Measurements from ENCODE around the gene EFCAB6. TPM values are rescaled to one million over a fixed set of nuclear protein-coding genes. Genes with fewer than 3 reads are reported as not detected.
A peak's percentile ranks its signal among the peaks of the same experiment; 100 is the strongest.

Gene EFCAB6
- total RNA-seq, 6 experiments from 2014 or later: 0.29 to 1.5 (median 0.93) TPM

DNA sequence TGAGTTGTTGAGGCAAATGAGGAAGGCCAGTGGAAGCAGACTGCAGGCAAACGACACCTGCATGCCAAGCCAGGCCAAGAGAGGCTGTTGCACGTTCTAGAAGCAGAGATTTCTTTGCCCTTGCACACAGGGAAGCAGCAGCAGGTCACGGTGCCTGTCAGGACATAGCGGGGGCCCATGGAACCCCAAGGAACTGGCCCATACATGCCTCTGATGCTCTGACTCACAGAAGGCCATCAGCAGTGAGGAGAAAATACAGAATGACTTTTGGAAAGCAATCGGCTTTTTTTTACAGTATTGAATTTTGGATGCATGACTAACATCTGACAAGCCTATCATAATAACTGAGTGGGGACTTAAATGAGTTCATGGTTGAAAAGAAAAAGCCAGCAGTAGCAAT, 276.4 kb downstream of the EFCAB6 start:
- intact Hi-C loops (cut with DNase I): no loop called here
- no peaks in the 10 kb centered on the region for H3K4me1 ChIP-seq

DNA sequence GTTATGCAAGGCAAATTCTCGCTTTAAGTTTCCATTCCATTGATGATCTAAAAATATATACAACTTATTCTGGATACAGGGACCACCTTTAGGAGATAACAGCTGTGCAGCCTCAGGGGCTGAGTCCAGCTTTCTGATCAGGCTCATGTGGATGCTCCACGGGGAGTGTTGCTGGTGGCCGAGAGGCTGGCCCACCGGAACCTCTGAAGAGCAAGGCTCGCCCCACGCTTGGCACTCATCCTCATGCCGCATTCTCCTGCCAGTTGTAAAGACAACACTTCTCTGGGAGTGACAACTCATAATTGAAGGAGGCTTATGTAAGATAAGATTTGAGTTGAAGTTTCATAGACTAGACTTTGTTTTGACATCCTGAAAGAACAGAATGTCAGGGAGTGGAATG, 276.8 kb downstream of the EFCAB6 start:
- intact Hi-C loops (cut with DNase I): no loop called here
- Histone ChIP-seq H3K9me3 (no peaks in the 10 kb centered on the region), H3K4me1 (no peaks in the 10 kb centered on the region), H3K27ac (no peak overlapping the region), H3K27me3 (no peaks in the 10 kb centered on the region), H3K36me3 (no peaks in the 10 kb centered on the region), H3K4me3 (no peak overlapping the region)
- DNase-seq: peak in 2 of 3 donors; percentile 20 to 25
- 85% methylated on average over 2 of the region's 7 CpGs for WGBS (ENCODE audit: insufficient coverage, low coverage, low lambda C conversion rate, missing lambda C conversion rate)
- TF ChIP-seq, protein P1, sequence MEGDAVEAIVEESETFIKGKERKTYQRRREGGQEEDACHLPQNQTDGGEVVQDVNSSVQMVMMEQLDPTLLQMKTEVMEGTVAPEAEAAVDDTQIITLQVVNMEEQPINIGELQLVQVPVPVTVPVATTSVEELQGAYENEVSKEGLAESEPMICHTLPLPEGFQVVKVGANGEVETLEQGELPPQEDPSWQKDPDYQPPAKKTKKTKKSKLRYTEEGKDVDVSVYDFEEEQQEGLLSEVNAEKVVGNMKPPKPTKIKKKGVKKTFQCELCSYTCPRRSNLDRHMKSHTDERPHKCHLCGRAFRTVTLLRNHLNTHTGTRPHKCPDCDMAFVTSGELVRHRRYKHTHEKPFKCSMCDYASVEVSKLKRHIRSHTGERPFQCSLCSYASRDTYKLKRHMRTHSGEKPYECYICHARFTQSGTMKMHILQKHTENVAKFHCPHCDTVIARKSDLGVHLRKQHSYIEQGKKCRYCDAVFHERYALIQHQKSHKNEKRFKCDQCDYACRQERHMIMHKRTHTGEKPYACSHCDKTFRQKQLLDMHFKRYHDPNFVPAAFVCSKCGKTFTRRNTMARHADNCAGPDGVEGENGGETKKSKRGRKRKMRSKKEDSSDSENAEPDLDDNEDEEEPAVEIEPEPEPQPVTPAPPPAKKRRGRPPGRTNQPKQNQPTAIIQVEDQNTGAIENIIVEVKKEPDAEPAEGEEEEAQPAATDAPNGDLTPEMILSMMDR (IDR thresholded peaks at IDR 0.05): no peak
- no peak for TF ChIP-seq POLR2A (IDR thresholded peaks at IDR 0.05)
- no peak for ATAC-seq

More for the DNA sequence above, 276.4 kb downstream of the EFCAB6 start:
- ATAC-seq: no peak
- 50% methylated on average over 3 of the region's 5 CpGs for WGBS (ENCODE audit: insufficient coverage, low coverage, low lambda C conversion rate, missing lambda C conversion rate)
- no peak overlapping the region for H3K4me3 ChIP-seq
- no peak for DNase-seq
- H3K9me3 ChIP-seq: no peaks in the 10 kb centered on the region
- no peaks in the 10 kb centered on the region for H3K36me3 ChIP-seq
- TF ChIP-seq POLR2A (IDR thresholded peaks at IDR 0.05): no peak
- TF ChIP-seq, protein P1 (IDR thresholded peaks at IDR 0.05): no peak
- no peak overlapping the region for H3K27ac ChIP-seq
- H3K27me3 ChIP-seq: no peaks in the 10 kb centered on the region

DNA sequence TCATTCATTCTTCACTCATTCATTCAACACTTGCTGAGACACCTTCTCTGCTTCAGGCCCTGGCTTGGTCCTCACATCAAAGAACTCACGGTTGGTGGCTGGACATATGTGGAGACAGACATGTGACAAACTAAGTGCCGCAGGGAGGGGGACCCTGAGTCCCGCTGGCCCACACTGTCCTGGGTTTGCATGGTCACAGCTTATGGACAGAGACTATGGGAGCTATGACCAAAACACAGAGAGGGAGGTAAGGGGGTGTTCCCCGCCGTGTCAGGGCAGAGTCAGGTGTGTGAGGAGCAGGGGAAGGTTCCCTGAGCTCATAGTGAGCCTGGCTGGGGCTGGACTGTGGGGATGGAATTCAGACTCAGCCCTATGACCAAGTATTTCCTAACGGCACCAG, 277.2 kb downstream of the EFCAB6 start:
- ATAC-seq: no peak
- 84% methylated on average over 5 of the region's 6 CpGs for WGBS (ENCODE audit: insufficient coverage, low coverage, low lambda C conversion rate, missing lambda C conversion rate)
- TF ChIP-seq, protein P1 (IDR thresholded peaks at IDR 0.05): no peak
- TF ChIP-seq POLR2A (IDR thresholded peaks at IDR 0.05): no peak
- intact Hi-C loops (cut with DNase I): no loop called here
- H3K36me3 ChIP-seq: no peaks in the 10 kb centered on the region
- no peaks in the 10 kb centered on the region for H3K27me3 ChIP-seq
- peak in 2 of 3 donors; percentile 18 to 19 for DNase-seq
- H3K9me3 ChIP-seq: no peaks in the 10 kb centered on the region
- no peaks in the 10 kb centered on the region for H3K4me1 ChIP-seq
- H3K27ac ChIP-seq: no peak overlapping the region
- H3K4me3 ChIP-seq: no peak overlapping the region

DNA sequence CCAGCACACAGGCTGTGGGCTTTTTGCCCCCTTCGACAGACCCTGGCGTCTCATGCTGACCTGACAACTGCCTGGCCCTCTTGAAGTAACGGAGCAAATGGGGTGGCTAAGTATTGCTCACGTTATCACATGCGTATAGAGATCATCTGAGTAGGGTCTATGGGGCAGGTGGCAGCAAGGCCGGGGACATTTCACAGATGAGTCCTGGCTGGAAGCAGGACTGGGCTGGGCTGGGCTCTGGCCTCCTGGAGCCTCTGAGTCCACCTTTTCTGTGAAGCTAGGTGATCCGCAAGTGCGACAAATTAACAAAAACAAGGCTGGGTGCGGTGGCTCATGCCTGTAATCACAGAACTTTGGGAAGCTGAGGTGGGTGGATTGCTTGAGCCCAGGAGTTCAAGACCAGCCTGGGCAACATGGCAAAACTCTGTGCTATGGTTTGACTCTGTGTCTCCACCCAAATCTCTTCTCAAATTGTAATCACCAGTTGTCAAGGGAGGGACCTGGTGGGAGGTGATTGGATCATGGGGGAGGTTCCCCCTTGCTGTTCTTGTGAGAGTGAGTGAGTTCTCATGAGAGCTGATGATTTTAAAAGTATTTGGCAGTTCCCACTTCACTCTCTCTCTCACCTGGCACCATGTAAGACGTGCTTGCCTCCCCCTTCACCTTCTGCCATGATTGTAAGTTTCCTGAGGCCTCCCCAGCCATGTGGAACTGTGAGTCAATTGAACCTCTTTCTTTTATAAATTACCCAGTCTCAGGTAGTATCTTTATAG, 278.3 kb downstream of the EFCAB6 start:
- intact Hi-C loops (cut with DNase I): no loop called here
- TF ChIP-seq, protein P1 (IDR thresholded peaks at IDR 0.05): no peak
- no peak for TF ChIP-seq POLR2A (IDR thresholded peaks at IDR 0.05)
- Histone ChIP-seq H3K27me3 (no peaks in the 10 kb centered on the region), H3K36me3 (no peaks in the 10 kb centered on the region), H3K4me1 (no peaks in the 10 kb centered on the region), H3K9me3 (no peaks in the 10 kb centered on the region), H3K27ac (no peak overlapping the region), H3K4me3 (no peak overlapping the region)
- DNase-seq (no peak), ATAC-seq (no peak)
- WGBS (ENCODE audit: insufficient coverage, low coverage, low lambda C conversion rate, missing lambda C conversion rate): 91% methylated on average over 6 of the region's 10 CpGs

All from right lobe of liver (tissue), 6 donors.